A549 (cell line): ENCODE measurements around the gene TBC1D1. TPM values are rescaled to one million over a fixed set of nuclear protein-coding genes. Genes with fewer than 3 reads are reported as not detected.

Experiments used
- ATAC-seq, 2 experiments: fragments of 200-7000 bp in 1 of 2; fragments of >200 bp in 1 of 2; cut with Nextera tagmentation in 1 of 2; cut with Tn5 transposase in 1 of 2; 3 replicates each; pipeline versions ENCODE4 v1.8.0 to v1.9.1; 2018 to 2020; ENCODE audit warnings: mild to moderate bottlenecking in 1 of 2, moderate library complexity in 1 of 2
- CTCF ChIA-PET: fragments of 300-600 bp; sonication (Branson Sonifier 250); formaldehyde crosslinking; extraction: SDS; loops from one replicate; lab custom pipeline; 2021; ENCODE audit warnings: antibody characterized with exemption, inconsistent platforms; lab: Yijun Ruan, JAX
- POLR2A ChIA-PET: fragments of 350-600 bp; formaldehyde crosslinking; extraction: SDS; loops from one replicate; lab custom pipeline; 2021; ENCODE audit warnings: antibody characterized with exemption, inconsistent platforms; lab: Yijun Ruan, JAX
- DNase-seq, 2 experiments: peaks; one replicate each; pipeline versions ENCODE4 v3.0.0 to v3.0.0-alpha.2; 2011 to 2016; ENCODE audit warnings: low read depth in 1 of 2, low spot score in 1 of 2
- FAIRE-seq: peaks from 2 replicates; lab custom pipeline; 2011; peaks lifted over from hg19 to GRCh38; lab: Jason Lieb, UNC
- H3K27ac ChIP-seq, 2 experiments: fragments of >200 bp; sonication (Bioruptor Twin); formaldehyde crosslinking; 3 replicates each; pipeline ENCODE4 v1.5.1; 2016 to 2017
- H3K4me1 ChIP-seq: fragments of >200 bp; sonication (Bioruptor Twin); formaldehyde crosslinking; 3 replicates; pipeline ENCODE4 v1.6.1; 2016
- H3K4me2 ChIP-seq: fragments of >200 bp; sonication (Bioruptor Twin); formaldehyde crosslinking; 3 replicates; pipeline ENCODE4 v1.6.1; 2016
- H3K4me3 ChIP-seq: fragments of >200 bp; sonication (Bioruptor Twin); formaldehyde crosslinking; 3 replicates; pipeline ENCODE4 v1.5.1; 2016
- H3K9me3 ChIP-seq: fragments of >200 bp; sonication (Bioruptor Twin); formaldehyde crosslinking; 3 replicates; pipeline ENCODE4 v1.6.1; 2016
- BHLHE40 ChIP-seq: IDR thresholded peaks from 2 replicates; pipeline ENCODE4 v1.6.1; 2012; ENCODE audit warnings: low read depth, low read length, inconsistent platforms
- CEBPB ChIP-seq, 2 experiments: fragments of >200 bp in 1 of 2; sonication (Bioruptor Twin) in 1 of 2; formaldehyde crosslinking in 1 of 2; IDR thresholded peaks; 2 replicates each; pipeline ENCODE4 v1.6.1; 2012 to 2016
- CHD4 ChIP-seq: fragments of 200-600 bp; sonication (generic); IDR thresholded peaks from 2 replicates; pipeline ENCODE4 v1.6.1; 2016; ENCODE audit warnings: antibody characterized with exemption, mild to moderate bottlenecking, borderline replicate concordance
- EHF ChIP-seq: fragments of 250-450 bp; sonication (Bioruptor Pico); IDR thresholded peaks from 2 replicates; pipeline ENCODE4 v1.5.0; 2020; ENCODE audit warnings: mild to moderate bottlenecking
- ESRRA ChIP-seq: fragments of 150-350 bp; IDR thresholded peaks from 2 replicates; pipeline ENCODE4 v1.6.1; 2014; ENCODE audit warnings: mild to moderate bottlenecking, low read length, borderline replicate concordance
- FOSB ChIP-seq: fragments of 250-450 bp; sonication (Bioruptor Pico); IDR thresholded peaks from 2 replicates; pipeline ENCODE4 v1.5.0; 2020; ENCODE audit warnings: mild to moderate bottlenecking, moderate library complexity
- FOSL2 ChIP-seq, 2 experiments: fragments of 450-650 bp in 1 of 2; fragments of >200 bp in 1 of 2; sonication (Bioruptor Twin) in 1 of 2; formaldehyde crosslinking; IDR thresholded peaks; 2 replicates each; pipeline versions ENCODE4 v1.5.0 to v1.6.1; 2016 to 2020; ENCODE audit warnings: mild to moderate bottlenecking in 1 of 2, moderate library complexity in 1 of 2
- GATA3 ChIP-seq: IDR thresholded peaks from 2 replicates; pipeline ENCODE4 v1.6.1; 2012; ENCODE audit warnings: borderline replicate concordance
- HOXA7 ChIP-seq: fragments of 250-450 bp; sonication (Bioruptor Pico); IDR thresholded peaks from 2 replicates; pipeline ENCODE4 v1.5.0; 2020; ENCODE audit warnings: mild to moderate bottlenecking, moderate library complexity
- JUN ChIP-seq, 2 experiments: fragments of >200 bp; sonication (Bioruptor Twin); formaldehyde crosslinking; IDR thresholded peaks; 2 replicates in 1 of 2; 3 replicates in 1 of 2; pipeline ENCODE4 v1.6.1; 2016 to 2017
- JUNB ChIP-seq: fragments of >200 bp; sonication (Bioruptor Twin); formaldehyde crosslinking; IDR thresholded peaks from 2 replicates; pipeline ENCODE4 v1.6.1; 2016
- MAFK ChIP-seq: fragments of 450-650 bp; IDR thresholded peaks from 2 replicates; pipeline ENCODE4 v1.6.1; 2014; ENCODE audit not compliant: partially characterized antibody
- MAZ ChIP-seq: fragments of 150-350 bp; IDR thresholded peaks from 2 replicates; pipeline ENCODE4 v1.6.1; 2014; ENCODE audit warnings: antibody characterized with exemption, low read depth, low read length, borderline replicate concordance
- PHF8 ChIP-seq: fragments of 200-600 bp; sonication (generic); IDR thresholded peaks from 2 replicates; pipeline ENCODE4 v1.6.1; 2016; ENCODE audit warnings: low read depth, mild to moderate bottlenecking, antibody characterized with exemption, moderate library complexity, borderline replicate concordance
- POLR2A ChIP-seq: IDR thresholded peaks from 2 replicates; pipeline ENCODE4 v1.6.1; 2012; ENCODE audit warnings: mild to moderate bottlenecking, low read length
- RARB ChIP-seq: fragments of 250-450 bp; sonication (Bioruptor Pico); IDR thresholded peaks from 2 replicates; pipeline ENCODE4 v1.8.0; 2021; ENCODE audit warnings: mild to moderate bottlenecking, moderate library complexity
- RCOR1 ChIP-seq: fragments of 150-350 bp; IDR thresholded peaks from 2 replicates; pipeline ENCODE4 v1.6.1; 2014; ENCODE audit warnings: antibody characterized with exemption, low read length, low read depth
- SREBF2 ChIP-seq: fragments of 450-650 bp; IDR thresholded peaks from 2 replicates; pipeline ENCODE4 v1.6.1; 2014; ENCODE audit warnings: mild to moderate bottlenecking, moderate library complexity
- TFCP2L1 ChIP-seq: fragments of 250-450 bp; sonication (Bioruptor Pico); IDR thresholded peaks from 2 replicates; pipeline ENCODE4 v1.5.0; 2021; ENCODE audit warnings: mild to moderate bottlenecking
- TP53 ChIP-seq: fragments of 250-450 bp; sonication (Bioruptor Pico); IDR thresholded peaks from 2 replicates; pipeline ENCODE4 v1.5.0; 2021; ENCODE audit warnings: mild to moderate bottlenecking, moderate library complexity
- ZC3H11A ChIP-seq: fragments of 450-650 bp; IDR thresholded peaks from 2 replicates; pipeline ENCODE4 v1.6.1; 2014; ENCODE audit warnings: antibody characterized with exemption, mild to moderate bottlenecking
- ZNF302 ChIP-seq: fragments of 250-450 bp; sonication (Bioruptor Pico); IDR thresholded peaks from 2 replicates; pipeline ENCODE4 v1.9.0; 2021; ENCODE audit warnings: inconsistent platforms, mild to moderate bottlenecking, moderate library complexity
- WGBS: methylation state at CpG from one replicate; pipeline ENCODE4 v1.1.6; 2017; ENCODE audit errors: missing lambda C conversion rate; 5-methylcytosine and 5-hydroxymethylcytosine counted together
- polyA plus RNA-seq, 4 experiments: library from polyadenylated mRNA; depleted of rRNA in 3 of 4; stranded (reverse); fragments of >200 nt; fragmentation: RNase III in 1 of 4; extraction: RNeasy Plus Mini Kit Qiagen cat#74134 plus additional on column Dnase treatment in 1 of 4; gene quantifications; 2 replicates in 3 of 4; 3 replicates in 1 of 4; pipeline ENCODE4 v1.2.3, GENCODE V29; 2011 to 2017
- TF ChIP-seq, protein P1 (sequence below): fragments of 200-600 bp; sonication (generic); IDR thresholded peaks from 2 replicates; pipeline ENCODE4 v1.6.1; 2016; ENCODE audit warnings: antibody characterized with exemption, mild to moderate bottlenecking, moderate library complexity
- TF ChIP-seq, protein P2 (sequence below): fragments of 250-450 bp; sonication (Bioruptor Pico); IDR thresholded peaks from 2 replicates; pipeline ENCODE4 v1.5.0; 2021; ENCODE audit warnings: mild to moderate bottlenecking, moderate library complexity, borderline replicate concordance
- TF ChIP-seq, protein P3 (sequence below): fragments of >200 bp; sonication (Bioruptor Twin); formaldehyde crosslinking; IDR thresholded peaks from 3 replicates; pipeline ENCODE4 v1.5.1; 2016

Gene TBC1D1
- polyA plus RNA-seq, 2 of the 4 experiments (the other 2 are of a cell fraction): 26.5 to 28.5 TPM

DNA sequence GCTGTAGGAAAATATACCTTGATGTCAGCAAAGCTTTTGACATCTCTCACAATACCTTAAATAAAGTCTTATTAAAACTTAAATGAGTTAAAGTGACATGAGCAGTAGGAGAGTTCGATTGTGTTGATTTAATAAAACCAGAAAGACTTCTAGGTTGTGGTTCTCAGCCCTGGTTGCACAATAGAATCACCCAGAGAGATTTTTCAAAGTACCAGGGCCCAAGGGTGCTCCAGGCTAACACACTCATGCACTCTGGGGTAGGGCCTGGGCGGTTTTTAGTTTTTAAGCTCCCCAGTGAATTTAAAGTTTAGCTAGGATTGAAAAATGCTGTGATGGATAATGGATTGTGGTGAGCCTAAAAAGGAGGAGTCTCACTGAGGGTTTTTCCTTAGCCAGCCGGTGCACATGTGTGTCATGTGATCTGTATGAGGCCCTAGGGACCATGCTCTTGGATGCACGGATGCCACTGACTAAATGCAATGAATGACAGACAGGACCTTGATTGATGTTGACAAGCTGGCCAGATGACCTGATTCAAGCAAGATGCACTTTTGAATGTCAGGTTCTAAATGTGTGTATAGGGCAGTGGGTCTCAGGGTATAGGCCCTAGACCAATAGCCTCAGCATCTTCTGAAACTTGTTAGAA lies 254.3 kb downstream of the TBC1D1 start:
- POLR2A ChIA-PET: no interaction called here
- CTCF ChIA-PET: interaction anchor here (1.1 kb wide), 1 partner anchor 34 kb away, joined by 4 read pairs; no protein-coding TSS in a partner anchor
- DNase-seq (no peak), ATAC-seq (no peak), FAIRE-seq (no peak)
- no peak overlapping the region for H3K4me2 ChIP-seq
- no peaks in the 10 kb centered on the region for H3K9me3 ChIP-seq
- H3K4me1 ChIP-seq: no peaks in the 10 kb centered on the region
- 71% methylated on average over 4 of the region's 4 CpGs for WGBS
- H3K4me3 ChIP-seq: no peak overlapping the region
- TF ChIP-seq JUN (IDR thresholded peaks at IDR 0.05): no peak
- no peak for TF ChIP-seq ESRRA
- no peak for TF ChIP-seq CHD4
- TF ChIP-seq TP53: no peak
- TF ChIP-seq, protein P1, sequence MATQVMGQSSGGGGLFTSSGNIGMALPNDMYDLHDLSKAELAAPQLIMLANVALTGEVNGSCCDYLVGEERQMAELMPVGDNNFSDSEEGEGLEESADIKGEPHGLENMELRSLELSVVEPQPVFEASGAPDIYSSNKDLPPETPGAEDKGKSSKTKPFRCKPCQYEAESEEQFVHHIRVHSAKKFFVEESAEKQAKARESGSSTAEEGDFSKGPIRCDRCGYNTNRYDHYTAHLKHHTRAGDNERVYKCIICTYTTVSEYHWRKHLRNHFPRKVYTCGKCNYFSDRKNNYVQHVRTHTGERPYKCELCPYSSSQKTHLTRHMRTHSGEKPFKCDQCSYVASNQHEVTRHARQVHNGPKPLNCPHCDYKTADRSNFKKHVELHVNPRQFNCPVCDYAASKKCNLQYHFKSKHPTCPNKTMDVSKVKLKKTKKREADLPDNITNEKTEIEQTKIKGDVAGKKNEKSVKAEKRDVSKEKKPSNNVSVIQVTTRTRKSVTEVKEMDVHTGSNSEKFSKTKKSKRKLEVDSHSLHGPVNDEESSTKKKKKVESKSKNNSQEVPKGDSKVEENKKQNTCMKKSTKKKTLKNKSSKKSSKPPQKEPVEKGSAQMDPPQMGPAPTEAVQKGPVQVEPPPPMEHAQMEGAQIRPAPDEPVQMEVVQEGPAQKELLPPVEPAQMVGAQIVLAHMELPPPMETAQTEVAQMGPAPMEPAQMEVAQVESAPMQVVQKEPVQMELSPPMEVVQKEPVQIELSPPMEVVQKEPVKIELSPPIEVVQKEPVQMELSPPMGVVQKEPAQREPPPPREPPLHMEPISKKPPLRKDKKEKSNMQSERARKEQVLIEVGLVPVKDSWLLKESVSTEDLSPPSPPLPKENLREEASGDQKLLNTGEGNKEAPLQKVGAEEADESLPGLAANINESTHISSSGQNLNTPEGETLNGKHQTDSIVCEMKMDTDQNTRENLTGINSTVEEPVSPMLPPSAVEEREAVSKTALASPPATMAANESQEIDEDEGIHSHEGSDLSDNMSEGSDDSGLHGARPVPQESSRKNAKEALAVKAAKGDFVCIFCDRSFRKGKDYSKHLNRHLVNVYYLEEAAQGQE: no peak
- no peak for TF ChIP-seq MAFK
- TF ChIP-seq FOSB (CRISPR knock-in tag): no peak
- TF ChIP-seq SREBF2: no peak
- no peak for TF ChIP-seq BHLHE40
- TF ChIP-seq EHF (CRISPR knock-in tag): no peak
- no peak for TF ChIP-seq HOXA7
- TF ChIP-seq, protein P2, sequence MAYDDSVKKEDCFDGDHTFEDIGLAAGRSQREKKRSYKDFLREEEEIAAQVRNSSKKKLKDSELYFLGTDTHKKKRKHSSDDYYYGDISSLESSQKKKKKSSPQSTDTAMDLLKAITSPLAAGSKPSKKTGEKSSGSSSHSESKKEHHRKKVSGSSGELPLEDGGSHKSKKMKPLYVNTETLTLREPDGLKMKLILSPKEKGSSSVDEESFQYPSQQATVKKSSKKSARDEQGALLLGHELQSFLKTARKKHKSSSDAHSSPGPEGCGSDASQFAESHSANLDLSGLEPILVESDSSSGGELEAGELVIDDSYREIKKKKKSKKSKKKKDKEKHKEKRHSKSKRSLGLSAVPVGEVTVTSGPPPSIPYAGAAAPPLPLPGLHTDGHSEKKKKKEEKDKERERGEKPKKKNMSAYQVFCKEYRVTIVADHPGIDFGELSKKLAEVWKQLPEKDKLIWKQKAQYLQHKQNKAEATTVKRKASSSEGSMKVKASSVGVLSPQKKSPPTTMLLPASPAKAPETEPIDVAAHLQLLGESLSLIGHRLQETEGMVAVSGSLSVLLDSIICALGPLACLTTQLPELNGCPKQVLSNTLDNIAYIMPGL: no peak
- TF ChIP-seq ZNF302: no peak
- TF ChIP-seq JUNB: no peak
- no peak for TF ChIP-seq PHF8
- no peak for TF ChIP-seq GATA3
- no peak for TF ChIP-seq CEBPB (IDR thresholded peaks at IDR 0.05)
- no peak overlapping the region for H3K27ac ChIP-seq

DNA sequence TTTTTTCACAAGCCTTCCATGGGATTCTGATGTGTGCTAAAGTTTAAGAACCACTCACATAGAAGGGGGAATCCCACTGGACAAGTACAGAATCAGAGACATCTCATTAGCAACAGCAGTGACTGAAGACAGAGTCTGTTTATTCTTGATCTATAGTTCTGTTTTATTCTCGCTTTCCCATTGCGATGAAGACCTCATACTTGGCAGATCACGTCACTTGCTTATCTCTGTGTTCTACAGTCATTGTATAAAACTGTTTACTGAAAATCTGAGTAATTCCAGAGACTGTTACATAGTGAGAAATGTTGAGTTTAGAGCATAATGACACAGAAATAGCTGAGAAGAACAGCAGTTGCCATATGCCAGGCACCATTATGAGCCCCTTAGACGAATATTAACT lies 254.9 kb downstream of the TBC1D1 start:
- no peak overlapping the region for H3K27ac ChIP-seq
- POLR2A ChIA-PET: no interaction called here
- 42% methylated on average over 4 of the region's 4 CpGs for WGBS
- DNase-seq: no peak
- H3K4me3 ChIP-seq: no peak overlapping the region
- H3K4me1 ChIP-seq: no peaks in the 10 kb centered on the region
- CTCF ChIA-PET: no interaction called here
- no peak for ATAC-seq
- no peak for FAIRE-seq
- no peaks in the 10 kb centered on the region for H3K9me3 ChIP-seq
- TF ChIP-seq RCOR1: no peak
- no peak for TF ChIP-seq POLR2A
- TF ChIP-seq FOSL2 (IDR thresholded peaks at IDR 0.05): no peak
- no peak for TF ChIP-seq FOSL2 (CRISPR knock-in tag; IDR thresholded peaks at IDR 0.05)
- TF ChIP-seq RARB (CRISPR knock-in tag): no peak
- TF ChIP-seq, protein P3, sequence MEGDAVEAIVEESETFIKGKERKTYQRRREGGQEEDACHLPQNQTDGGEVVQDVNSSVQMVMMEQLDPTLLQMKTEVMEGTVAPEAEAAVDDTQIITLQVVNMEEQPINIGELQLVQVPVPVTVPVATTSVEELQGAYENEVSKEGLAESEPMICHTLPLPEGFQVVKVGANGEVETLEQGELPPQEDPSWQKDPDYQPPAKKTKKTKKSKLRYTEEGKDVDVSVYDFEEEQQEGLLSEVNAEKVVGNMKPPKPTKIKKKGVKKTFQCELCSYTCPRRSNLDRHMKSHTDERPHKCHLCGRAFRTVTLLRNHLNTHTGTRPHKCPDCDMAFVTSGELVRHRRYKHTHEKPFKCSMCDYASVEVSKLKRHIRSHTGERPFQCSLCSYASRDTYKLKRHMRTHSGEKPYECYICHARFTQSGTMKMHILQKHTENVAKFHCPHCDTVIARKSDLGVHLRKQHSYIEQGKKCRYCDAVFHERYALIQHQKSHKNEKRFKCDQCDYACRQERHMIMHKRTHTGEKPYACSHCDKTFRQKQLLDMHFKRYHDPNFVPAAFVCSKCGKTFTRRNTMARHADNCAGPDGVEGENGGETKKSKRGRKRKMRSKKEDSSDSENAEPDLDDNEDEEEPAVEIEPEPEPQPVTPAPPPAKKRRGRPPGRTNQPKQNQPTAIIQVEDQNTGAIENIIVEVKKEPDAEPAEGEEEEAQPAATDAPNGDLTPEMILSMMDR: no peak
- no peak for TF ChIP-seq MAFK
- TF ChIP-seq MAZ: no peak
- TF ChIP-seq, protein P2: no peak
- no peak for TF ChIP-seq ZC3H11A
- TF ChIP-seq ESRRA: no peak
- no peak for TF ChIP-seq TFCP2L1 (CRISPR knock-in tag)
- H3K4me2 ChIP-seq: no peak overlapping the region
